Duodenal mucosa (tissue), 2 donors: ENCODE results near the gene WDFY2.
"Not testable (repeated sequence)": the region's sequence is repeated elsewhere in the genome, so short reads cannot be mapped to it uniquely, and the experiment has no call there.

Experiments
- H3K27ac ChIP-seq: one replicate; pipeline ENCODE4 v1.7.0; 2013; ENCODE audit warnings: low read depth, low read length
- H3K27me3 ChIP-seq, 2 donors: one replicate each; pipeline ENCODE4 v1.7.0; 2013; ENCODE audit warnings: low read length in 2 of 2, control low read depth in 1 of 2; ENCODE audit not compliant: insufficient read depth in 2 of 2, control insufficient read depth in 1 of 2
- H3K36me3 ChIP-seq, 2 donors: one replicate each; pipeline ENCODE4 v1.7.0; 2013; ENCODE audit warnings: low read length in 2 of 2, control low read depth in 1 of 2; ENCODE audit not compliant: insufficient read depth in 2 of 2, control insufficient read depth in 1 of 2
- H3K4me1 ChIP-seq, 2 donors: one replicate each; pipeline ENCODE4 v1.7.0; 2013; ENCODE audit warnings: low read length in 2 of 2, control low read depth in 1 of 2; ENCODE audit not compliant: insufficient read depth in 2 of 2, control insufficient read depth in 1 of 2
- H3K4me3 ChIP-seq, 2 donors: one replicate each; pipeline ENCODE4 v1.7.0; 2013; ENCODE audit warnings: low read length in 2 of 2, low read depth in 1 of 2
- H3K9ac ChIP-seq, 2 donors: one replicate each; pipeline ENCODE4 v1.7.0; 2013; ENCODE audit warnings: low read length in 2 of 2, low read depth in 1 of 2
- H3K9me3 ChIP-seq, 2 donors: one replicate each; pipeline ENCODE4 v1.7.0; 2013; ENCODE audit warnings: low read length in 2 of 2, control low read depth in 1 of 2; ENCODE audit not compliant: control insufficient read depth in 1 of 2

Gene WDFY2

GRCh38 chr13:51587372-51587771, 3.1 kb downstream of the WDFY2 start:
- H3K4me3 ChIP-seq: no peak overlapping the region
- peaks cover 13 to 16% of the 10 kb centered on the region in 2 donors for H3K4me1 ChIP-seq
- no peaks in the 10 kb centered on the region for H3K36me3 ChIP-seq
- H3K27me3 ChIP-seq: no peaks in the 10 kb centered on the region
- H3K9me3 ChIP-seq: no peaks in the 10 kb centered on the region
- no peak overlapping the region for H3K27ac ChIP-seq
- H3K9ac ChIP-seq: no peak overlapping the region

DNA sequence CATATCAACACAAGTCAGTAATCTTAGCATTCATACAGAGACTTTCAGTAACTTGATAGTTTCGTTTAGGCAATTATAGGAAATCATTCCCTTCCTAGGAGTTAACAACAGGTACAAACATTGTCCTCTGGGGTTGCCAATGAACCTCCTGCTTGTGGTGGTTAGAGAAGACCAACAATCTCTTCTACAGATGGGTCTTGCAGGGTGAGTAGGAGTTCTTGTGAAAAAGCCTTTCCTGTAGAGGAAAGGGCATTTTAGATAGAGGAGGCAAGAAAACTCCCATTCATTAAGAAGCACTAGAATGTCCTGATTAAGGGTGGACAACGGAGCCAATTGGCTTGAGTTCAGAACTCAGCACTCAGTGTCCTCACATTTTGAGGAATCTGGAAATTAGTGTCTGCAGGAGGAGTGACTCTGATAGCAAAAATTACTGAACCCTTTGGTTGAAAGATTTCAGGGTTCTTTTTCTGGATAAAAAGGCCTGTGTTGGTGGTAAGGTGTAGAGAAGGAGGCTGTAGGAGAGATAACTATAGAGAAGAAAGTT, 4.2 kb downstream of the WDFY2 start:
- Histone ChIP-seq H3K4me1 (peaks cover 11 to 16% of the 10 kb centered on the region in 2 donors), H3K4me3 (no peak overlapping the region), H3K27ac (no peak overlapping the region), H3K27me3 (no peaks in the 10 kb centered on the region), H3K36me3 (no peaks in the 10 kb centered on the region), H3K9ac (no peak overlapping the region), H3K9me3 (no peaks in the 10 kb centered on the region)

DNA sequence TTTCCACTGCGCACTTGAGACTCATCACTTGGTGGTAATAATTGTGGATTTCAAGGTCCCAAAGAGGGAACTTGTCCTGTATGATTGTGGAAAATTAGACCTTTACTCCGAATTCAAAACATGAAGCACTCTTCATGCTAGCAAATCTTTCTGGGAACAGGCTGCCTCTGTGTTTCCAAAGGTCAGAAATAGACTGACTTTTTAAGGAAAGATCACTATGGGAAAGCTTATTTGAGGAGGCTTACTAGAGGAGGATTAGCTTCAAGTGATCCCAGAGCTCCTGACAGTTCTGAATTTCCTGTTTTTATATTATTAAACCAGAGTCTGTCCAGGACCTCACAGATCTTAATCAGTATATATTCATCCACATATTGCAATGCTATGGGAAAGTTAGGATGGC, 5.5 kb downstream of the WDFY2 start:
- no peak overlapping the region for H3K9ac ChIP-seq
- H3K4me1 ChIP-seq: peaks cover 10 to 16% of the 10 kb centered on the region in 2 donors
- no peaks in the 10 kb centered on the region for H3K36me3 ChIP-seq
- no peak overlapping the region for H3K27ac ChIP-seq
- no peak overlapping the region for H3K4me3 ChIP-seq
- H3K27me3 ChIP-seq: no peaks in the 10 kb centered on the region
- H3K9me3 ChIP-seq: no peaks in the 10 kb centered on the region

- Histone ChIP-seq H3K27ac (no peak overlapping the region), H3K9ac (no peak overlapping the region), H3K9me3 (no peaks in the 10 kb centered on the region), H3K4me1 (peaks cover 7 to 13% of the 10 kb centered on the region in 2 donors), H3K36me3 (no peaks in the 10 kb centered on the region), H3K27me3 (no peaks in the 10 kb centered on the region), H3K4me3 (no peak overlapping the region)
These were observed 6.1 kb downstream of the WDFY2 start for GRCh38 chr13:51590231-51590970.

DNA sequence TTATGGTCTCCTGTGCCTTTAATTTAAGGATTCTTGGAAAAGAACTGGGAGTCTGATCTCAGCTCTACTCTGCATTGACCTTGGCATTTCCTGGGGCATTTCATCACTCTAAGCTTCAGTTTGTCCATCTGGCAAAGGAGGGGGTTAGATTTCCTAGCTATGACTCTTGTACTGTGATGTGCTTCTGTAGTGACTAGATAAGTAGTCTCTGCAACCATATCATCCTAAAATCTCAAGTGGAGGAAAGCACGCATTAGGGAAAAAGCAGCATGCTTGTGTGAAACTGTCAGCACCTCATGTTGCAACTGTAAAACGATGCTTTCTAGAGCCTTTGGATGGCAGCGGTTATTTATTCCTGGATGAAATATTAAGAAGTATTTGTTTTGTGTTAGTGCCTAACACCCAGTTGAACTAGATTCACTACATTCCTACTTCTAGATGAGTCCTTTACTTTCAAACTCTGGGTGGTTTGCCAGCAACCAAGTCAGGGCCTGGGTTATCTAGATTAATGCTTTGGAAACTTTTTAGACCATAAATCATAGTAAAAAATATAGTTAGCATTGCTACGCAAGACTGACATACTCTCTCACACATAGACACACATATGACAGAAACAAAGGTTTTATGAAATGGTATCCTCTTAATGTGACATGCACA, 6.8 kb downstream of the WDFY2 start:
- Histone ChIP-seq H3K27ac (no peak overlapping the region), H3K4me3 (no peak overlapping the region), H3K4me1 (peaks cover 0 to 6% of the 10 kb centered on the region in 2 donors), H3K9me3 (no peaks in the 10 kb centered on the region), H3K36me3 (no peaks in the 10 kb centered on the region), H3K27me3 (no peaks in the 10 kb centered on the region), H3K9ac (no peak overlapping the region)

GRCh38 chr13:51591938-51592337, 7.7 kb downstream of the WDFY2 start:
- H3K27ac ChIP-seq: not testable (repeated sequence)

DNA sequence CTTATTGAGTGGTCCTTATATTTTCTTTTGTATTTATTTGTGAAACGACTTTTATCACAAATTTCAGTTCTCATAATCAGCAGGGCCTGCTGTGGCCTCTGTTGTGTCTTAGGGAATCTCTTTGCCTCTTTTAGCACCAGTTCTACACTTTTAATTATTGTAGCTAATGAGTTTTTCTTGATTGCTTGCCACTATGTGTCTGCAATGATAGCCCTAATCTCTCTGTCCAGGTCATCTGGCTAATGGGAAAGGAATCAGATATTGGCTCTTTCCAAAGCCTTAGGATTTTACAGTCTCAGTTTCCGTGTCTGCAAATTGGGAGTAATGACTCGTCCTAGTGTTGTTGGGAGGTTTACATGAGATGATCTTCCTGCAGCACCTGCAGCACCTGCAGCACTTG, 10.2 kb downstream of the WDFY2 start:
- no peak overlapping the region for H3K27ac ChIP-seq
- H3K9ac ChIP-seq: no peak overlapping the region
- H3K36me3 ChIP-seq: no peaks in the 10 kb centered on the region
- peaks cover 5 to 6% of the 10 kb centered on the region in 2 donors for H3K4me1 ChIP-seq
- no peaks in the 10 kb centered on the region for H3K27me3 ChIP-seq
- no peaks in the 10 kb centered on the region for H3K9me3 ChIP-seq
- no peak overlapping the region for H3K4me3 ChIP-seq

More at GRCh38 chr13:51591938-51592337, 7.7 kb downstream of the WDFY2 start:
- H3K27me3 ChIP-seq, H3K4me1 ChIP-seq, H3K9me3 ChIP-seq, H3K9ac ChIP-seq, H3K4me3 ChIP-seq, H3K36me3 ChIP-seq: not testable (repeated sequence)

DNA sequence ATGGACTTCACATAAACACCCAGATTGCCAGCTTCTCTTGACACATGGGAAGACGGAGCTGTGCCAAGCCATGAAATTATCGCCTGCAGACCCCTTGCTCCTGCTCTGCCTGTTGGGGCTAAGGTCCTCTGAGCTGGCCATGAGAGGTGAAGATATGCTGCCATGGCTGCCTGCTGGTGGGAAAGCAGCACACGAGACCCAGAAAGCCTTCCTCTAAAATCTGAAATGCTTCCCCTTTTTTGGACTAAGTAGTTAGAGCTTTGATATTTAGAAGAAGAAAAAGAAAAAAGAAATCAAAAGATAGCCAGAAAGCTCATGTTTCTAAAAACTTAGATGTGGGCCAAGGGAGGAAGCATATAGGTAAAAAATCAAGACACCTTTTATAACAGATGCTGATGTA, 11.2 kb downstream of the WDFY2 start:
- Histone ChIP-seq H3K9ac (no peak overlapping the region), H3K27me3 (no peaks in the 10 kb centered on the region), H3K36me3 (no peaks in the 10 kb centered on the region), H3K4me1 (peaks cover 5 to 15% of the 10 kb centered on the region in 2 donors), H3K27ac (no peak overlapping the region), H3K4me3 (no peak overlapping the region), H3K9me3 (no peaks in the 10 kb centered on the region)

GRCh38 chr13:51596541-51596940, 12.3 kb downstream of the WDFY2 start:
- Histone ChIP-seq H3K9ac (no peak overlapping the region), H3K9me3 (no peaks in the 10 kb centered on the region), H3K36me3 (no peaks in the 10 kb centered on the region), H3K4me3 (no peak overlapping the region), H3K27me3 (no peaks in the 10 kb centered on the region), H3K27ac (no peak overlapping the region), H3K4me1 (peaks cover 5 to 11% of the 10 kb centered on the region in 2 donors)

DNA sequence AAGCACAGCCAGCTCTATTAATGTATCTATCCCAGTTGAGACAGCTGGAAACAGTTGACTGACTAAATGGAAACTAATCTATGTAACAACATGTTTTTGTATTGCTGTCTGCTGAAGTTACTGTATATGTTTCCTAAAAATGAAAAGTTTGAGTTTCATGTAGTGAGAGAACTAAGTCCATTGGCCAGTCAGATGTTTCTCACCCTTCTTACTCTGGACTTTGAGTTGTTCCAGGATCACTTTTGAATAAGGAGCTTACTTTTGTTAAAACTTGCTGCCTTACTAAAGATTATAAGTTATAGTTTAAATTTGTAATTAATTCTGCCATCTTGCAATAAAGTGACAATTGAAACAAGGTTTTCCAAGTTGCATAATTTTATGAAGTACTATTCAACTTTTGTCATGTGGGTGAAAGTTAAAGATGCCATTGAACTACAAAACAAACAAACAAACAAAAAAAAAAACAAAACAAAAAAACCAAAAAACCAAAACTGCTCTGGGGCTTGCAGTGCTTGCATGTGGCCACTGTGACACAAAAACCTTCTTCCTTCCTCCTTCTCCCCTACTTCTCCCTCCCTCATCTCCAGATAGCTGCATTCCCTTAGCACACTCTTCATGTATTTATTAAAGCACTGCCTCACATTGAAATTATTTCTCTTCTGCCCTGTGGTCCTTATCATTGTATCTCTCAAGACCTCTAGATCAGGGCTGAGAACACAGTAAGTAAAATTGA, 15.3 kb downstream of the WDFY2 start:
- Histone ChIP-seq H3K4me1 (peaks cover 9 to 22% of the 10 kb centered on the region in 2 donors), H3K36me3 (no peaks in the 10 kb centered on the region), H3K4me3 (no peak overlapping the region), H3K27ac (no peak overlapping the region), H3K9ac (no peak overlapping the region), H3K27me3 (no peaks in the 10 kb centered on the region), H3K9me3 (no peaks in the 10 kb centered on the region)
